ENCODE measurements around the gene EFCAB13. TPM values are rescaled to one million over a fixed set of nuclear protein-coding genes. Genes with fewer than 3 reads are reported as not detected.

Gene EFCAB13
- total RNA-seq, 1 donor from 2014 or later, result 4.8 TPM

- no peak overlapping the region for H3K4me3 ChIP-seq (ENCODE audit: low read depth, low read length)
- DNase-seq (ENCODE audit: low read depth), result no peak
- TF ChIP-seq CTCF (conservative IDR thresholded peaks at IDR 0.05; ENCODE audit: low read depth, low read length), result no peak
These were observed 45.2 kb upstream of the EFCAB13 start for GRCh38 chr17:47278561-47278960.

- H3K4me3 ChIP-seq (ENCODE audit: low read depth, low read length), result no peak overlapping the region
- TF ChIP-seq CTCF (conservative IDR thresholded peaks at IDR 0.05; ENCODE audit: low read depth, low read length), result peak; percentile 23
- peak; percentile 100 for DNase-seq (ENCODE audit: low read depth)
These were observed 44.5 kb upstream of the EFCAB13 start for GRCh38 chr17:47279062-47279801.

- no peak overlapping the region for H3K4me3 ChIP-seq (ENCODE audit: low read depth, low read length)
- peak; percentile 77 for DNase-seq (ENCODE audit: low read depth)
- TF ChIP-seq CTCF (conservative IDR thresholded peaks at IDR 0.05; ENCODE audit: low read depth, low read length), result no peak
These were observed 43.5 kb upstream of the EFCAB13 start for GRCh38 chr17:47280072-47280811.

DNA sequence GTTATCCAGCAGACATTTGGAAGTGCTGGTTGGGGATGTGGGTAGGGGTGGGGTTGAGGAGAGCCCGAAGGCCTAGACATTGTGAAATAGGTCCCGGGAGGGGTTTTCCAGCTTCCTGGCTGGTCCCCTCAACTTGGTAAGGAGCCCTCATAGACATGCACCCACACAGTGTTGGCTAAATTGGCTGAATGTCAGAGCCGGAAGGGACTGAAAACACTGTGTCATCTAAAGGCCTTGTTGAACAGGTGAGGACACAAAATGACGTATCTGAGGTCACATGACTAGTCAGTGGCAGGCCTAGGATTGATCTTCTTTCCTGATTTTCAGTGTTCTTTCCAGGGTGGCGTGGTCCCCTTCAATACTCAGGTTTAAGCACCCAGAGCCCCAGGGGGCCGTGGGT, 42.5 kb upstream of the EFCAB13 start:
- TF ChIP-seq CTCF (conservative IDR thresholded peaks at IDR 0.05; ENCODE audit: low read depth, low read length), result no peak
- no peak for DNase-seq (ENCODE audit: low read depth)
- no peak overlapping the region for H3K4me3 ChIP-seq (ENCODE audit: low read depth, low read length)

GRCh38 chr17:47285003-47285402, 38.8 kb upstream of the EFCAB13 start:
- no peak for DNase-seq (ENCODE audit: low read depth)
- H3K4me3 ChIP-seq (ENCODE audit: low read depth, low read length), result no peak overlapping the region
- no peak for TF ChIP-seq CTCF (conservative IDR thresholded peaks at IDR 0.05; ENCODE audit: low read depth, low read length)

GRCh38 chr17:47286198-47286914, 37.4 kb upstream of the EFCAB13 start:
- no peak for TF ChIP-seq CTCF (conservative IDR thresholded peaks at IDR 0.05; ENCODE audit: low read depth, low read length)
- no peak for DNase-seq (ENCODE audit: low read depth)

More at GRCh38 chr17:47286198-47286914, 37.4 kb upstream of the EFCAB13 start:
- no peak overlapping the region for H3K4me3 ChIP-seq (ENCODE audit: low read depth, low read length)

Data from epithelial cell of proximal tubule (primary cell).